H9 (cell line): ENCODE measurements around the gene TGM2. TPM values are rescaled to one million over a fixed set of nuclear protein-coding genes. Genes with fewer than 3 reads are reported as not detected.

Experiments
- DNase-seq: peaks from one replicate; pipeline ENCODE4 v3.0.0-alpha.2; 2017
- H2AFZ ChIP-seq: one replicate; pipeline ENCODE4 v1.6.1; 2013; ENCODE audit warnings: mild to moderate bottlenecking, low read length, control low read depth, moderate library complexity
- H2AK5ac ChIP-seq: 2 replicates; pipeline ENCODE4 v1.6.1; 2013; ENCODE audit warnings: low read length, control low read depth, mixed read lengths; ENCODE audit not compliant: insufficient read length
- H2BK120ac ChIP-seq: one replicate; pipeline ENCODE4 v1.6.1; 2013; ENCODE audit warnings: low read depth, mild to moderate bottlenecking, low read length, control low read depth, inconsistent platforms; ENCODE audit not compliant: poor library complexity, severe bottlenecking
- H2BK12ac ChIP-seq: 2 replicates; pipeline ENCODE4 v1.6.1; 2013; ENCODE audit warnings: low read length, control low read depth, mixed read lengths, low read depth; ENCODE audit not compliant: insufficient read length
- H2BK15ac ChIP-seq: 2 replicates; pipeline ENCODE4 v1.6.1; 2013; ENCODE audit warnings: low read depth, low read length, control low read depth
- H2BK20ac ChIP-seq: one replicate; pipeline ENCODE4 v1.6.1; 2013; ENCODE audit warnings: low read depth, mild to moderate bottlenecking, low read length, control low read depth, inconsistent platforms; ENCODE audit not compliant: poor library complexity, severe bottlenecking
- H2BK5ac ChIP-seq: 2 replicates; pipeline ENCODE4 v1.6.1; 2013; ENCODE audit warnings: low read length, control low read depth, mixed read lengths; ENCODE audit not compliant: insufficient read length
- H3K14ac ChIP-seq: 2 replicates; pipeline ENCODE4 v1.6.1; 2013; ENCODE audit warnings: low read length, control low read depth; ENCODE audit not compliant: insufficient read depth
- H3K18ac ChIP-seq: 2 replicates; pipeline ENCODE4 v1.6.1; 2013; ENCODE audit warnings: low read depth, mild to moderate bottlenecking, mixed read lengths, low read length, control low read depth; ENCODE audit not compliant: insufficient read length
- H3K23ac ChIP-seq: 2 replicates; pipeline ENCODE4 v1.6.1; 2013; ENCODE audit warnings: low read length, control low read depth, mixed read lengths, low read depth; ENCODE audit not compliant: insufficient read length
- H3K23me2 ChIP-seq: 2 replicates; pipeline ENCODE4 v1.6.1; 2013; ENCODE audit warnings: low read depth, mild to moderate bottlenecking, mixed read lengths, low read length, control low read depth; ENCODE audit not compliant: insufficient read length, poor library complexity, severe bottlenecking
- H3K27ac ChIP-seq: 2 replicates; pipeline ENCODE4 v1.5.1; 2013; ENCODE audit warnings: low read length, control low read depth, mixed read lengths, low read depth; ENCODE audit not compliant: insufficient read length
- H3K27me3 ChIP-seq: 2 replicates; pipeline ENCODE4 v1.6.1; 2013; ENCODE audit warnings: low read length, control low read depth, inconsistent platforms; ENCODE audit not compliant: insufficient read depth
- H3K4ac ChIP-seq: 2 replicates; pipeline ENCODE4 v1.6.1; 2013; ENCODE audit warnings: low read depth, mild to moderate bottlenecking, control low read depth, inconsistent platforms, low read length, moderate library complexity
- H3K4me1 ChIP-seq: 2 replicates; pipeline ENCODE4 v1.6.1; 2013; ENCODE audit warnings: low read length, control low read depth, inconsistent platforms; ENCODE audit not compliant: insufficient read depth
- H3K4me2 ChIP-seq: 2 replicates; pipeline ENCODE4 v1.6.1; 2013; ENCODE audit warnings: low read length, control low read depth, mixed read lengths; ENCODE audit not compliant: insufficient read length, insufficient read depth
- H3K56ac ChIP-seq: 2 replicates; pipeline ENCODE4 v1.6.1; 2013; ENCODE audit warnings: low read depth, mild to moderate bottlenecking, mixed read lengths, low read length, control low read depth; ENCODE audit not compliant: insufficient read length
- H3K79me1 ChIP-seq: 2 replicates; pipeline ENCODE4 v1.6.1; 2013; ENCODE audit warnings: low read depth, mild to moderate bottlenecking, moderate library complexity, low read length, control low read depth, inconsistent platforms; ENCODE audit not compliant: insufficient read depth, poor library complexity, severe bottlenecking
- H3K79me2 ChIP-seq: 2 replicates; pipeline ENCODE4 v1.6.1; 2013; ENCODE audit warnings: low read length, control low read depth, inconsistent platforms; ENCODE audit not compliant: insufficient read depth
- H3K9ac ChIP-seq: 2 replicates; pipeline ENCODE4 v1.6.1; 2013; ENCODE audit warnings: low read length, control low read depth, mixed read lengths; ENCODE audit not compliant: insufficient read length; ENCODE audit errors: extremely low read depth
- H3K9me3 ChIP-seq: one replicate; pipeline ENCODE4 v1.6.1; 2013; ENCODE audit warnings: low read depth, low read length, inconsistent platforms; ENCODE audit not compliant: control insufficient read depth
- H3T11ph ChIP-seq: one replicate; pipeline ENCODE4 v1.6.1; 2013; ENCODE audit warnings: mild to moderate bottlenecking, low read length, control low read depth, inconsistent platforms
- H4K20me1 ChIP-seq: one replicate; pipeline ENCODE4 v1.6.1; 2013; ENCODE audit not compliant: control insufficient read depth, insufficient read length, insufficient read depth
- H4K5ac ChIP-seq: 2 replicates; pipeline ENCODE4 v1.6.1; 2013; ENCODE audit warnings: low read depth, mild to moderate bottlenecking, mixed read lengths, low read length, control low read depth; ENCODE audit not compliant: insufficient read length
- H4K8ac ChIP-seq: replicated peaks from 2 replicates; pipeline ENCODE4 v1.6.1; 2013; ENCODE audit warnings: low read length, control low read depth, mixed read lengths, low read depth; ENCODE audit not compliant: insufficient read length
- H4K91ac ChIP-seq: 2 replicates; pipeline ENCODE4 v1.6.1; 2013; ENCODE audit warnings: low read depth, mild to moderate bottlenecking, moderate library complexity, mixed read lengths, low read length, control low read depth; ENCODE audit not compliant: insufficient read length
- H3K27ac Mint-ChIP-seq, 3 experiments: 2 replicates in 2 of 3; 3 replicates in 1 of 3; pipeline ENCODE4 v1.8.0; 2020 to 2021; ENCODE audit warnings: mixed read lengths in 3 of 3, mild to moderate bottlenecking in 1 of 3, moderate library complexity in 1 of 3
- H3K27me3 Mint-ChIP-seq: 2 replicates; pipeline ENCODE4 v1.8.0; 2021; ENCODE audit warnings: low read depth, mild to moderate bottlenecking, moderate library complexity, mixed read lengths
- H3K36me3 Mint-ChIP-seq, 3 experiments: 2 replicates in 2 of 3; 3 replicates in 1 of 3; pipeline ENCODE4 v1.8.0; 2020 to 2021; ENCODE audit warnings: low read depth in 3 of 3, mixed read lengths in 3 of 3; ENCODE audit not compliant: insufficient read depth in 1 of 3
- H3K4me1 Mint-ChIP-seq, 2 experiments: 2 replicates each; pipeline ENCODE4 v1.8.0; 2020; ENCODE audit warnings: mixed read lengths in 2 of 2
- H3K4me3 Mint-ChIP-seq, 2 experiments: 2 replicates in 1 of 2; 3 replicates in 1 of 2; pipeline ENCODE4 v1.8.0; 2020 to 2021; ENCODE audit warnings: mild to moderate bottlenecking in 2 of 2, mixed read lengths in 2 of 2, moderate library complexity in 1 of 2
- H3K9me3 Mint-ChIP-seq, 2 experiments: 2 replicates in 1 of 2; 3 replicates in 1 of 2; pipeline ENCODE4 v1.8.0; 2020; ENCODE audit warnings: mild to moderate bottlenecking in 2 of 2, mixed read lengths in 2 of 2, moderate library complexity in 1 of 2
- CTCF ChIP-seq: fragments of 200-600 bp; sonication (generic); conservative IDR thresholded peaks from 3 replicates; pipeline ENCODE4 v1.8.0; 2021; ENCODE audit warnings: antibody characterized with exemption, mild to moderate bottlenecking
- whole genome bisulfite sequencing: extraction: QIAGEN DNeasy Blood & Tissue Kit; methylation state at CpG from one replicate; pipeline ENCODE4 v1.1.7; 2013; ENCODE audit warnings: missing lambda C conversion rate, low lambda C conversion rate, mixed read lengths; ENCODE audit not compliant: insufficient read length; ENCODE audit errors: extremely low coverage; 5-methylcytosine and 5-hydroxymethylcytosine counted together
- total RNA-seq: library from RNA; stranded (reverse); gene quantifications from 2 replicates; pipeline ENCODE4 v1.2.1, GENCODE V29; 2021

TGM2 gene
- total RNA-seq, 1 experiment from 2014 or later: 1.1 TPM

GRCh38 chr20:38209736-38210405 is 44.8 kb upstream of the TGM2 start:
- H2BK120ac ChIP-seq: no peak overlapping the region
- H3K4me1 Mint-ChIP-seq: no peaks in the 10 kb centered on the region
- no peaks in the 10 kb centered on the region for H3K9me3 Mint-ChIP-seq

More at GRCh38 chr20:38209736-38210405, 44.8 kb upstream of the TGM2 start:
- Mint-ChIP-seq H3K36me3 (no peaks in the 10 kb centered on the region), H3K27me3 (peaks cover 7% of the 10 kb centered on the region), H3K4me3 (no peak overlapping the region), H3K27ac (no peak overlapping the region)
- Histone ChIP-seq H2BK5ac (no peak overlapping the region), H3K18ac (no peak overlapping the region), H3K23me2 (no peaks in the 10 kb centered on the region), H4K8ac (no peak overlapping the region), H4K20me1 (no peaks in the 10 kb centered on the region), H3K14ac (no peak overlapping the region), H2AK5ac (no peak overlapping the region), H3T11ph (no peak overlapping the region), H2BK20ac (no peak overlapping the region), H3K27me3 (no peaks in the 10 kb centered on the region), H3K56ac (no peak overlapping the region), H4K5ac (no peak overlapping the region), H3K4ac (no peak overlapping the region), H3K9ac (no peak overlapping the region), H4K91ac (no peak overlapping the region), H3K79me1 (no peaks in the 10 kb centered on the region), H3K9me3 (no peaks in the 10 kb centered on the region), H3K79me2 (no peaks in the 10 kb centered on the region), H2BK12ac (no peak overlapping the region), H3K4me1 (no peaks in the 10 kb centered on the region), H2AFZ (no peak overlapping the region), H3K23ac (no peak overlapping the region), H3K4me2 (no peak overlapping the region), H3K27ac (no peak overlapping the region), H2BK15ac (no peak overlapping the region)
- TF ChIP-seq CTCF: no peak
- WGBS: no CpG with 5 or more reads among the region's 3 CpGs
- no peak for DNase-seq
